GM12874 (cell line): Measurements from ENCODE around the gene TTF2.

Experiments used
- TF ChIP-seq, protein P1 (sequence below): IDR thresholded peaks from 2 replicates; pipeline ENCODE4 v1.5.1; 2011; ENCODE audit warnings: low read depth, mild to moderate bottlenecking, control low read depth, low read length, moderate library complexity; ENCODE audit not compliant: insufficient read depth

The TTF2 gene

GRCh38 chr1:117093091-117093534 lies 33.0 kb downstream of the TTF2 start:
- TF ChIP-seq, protein P1, sequence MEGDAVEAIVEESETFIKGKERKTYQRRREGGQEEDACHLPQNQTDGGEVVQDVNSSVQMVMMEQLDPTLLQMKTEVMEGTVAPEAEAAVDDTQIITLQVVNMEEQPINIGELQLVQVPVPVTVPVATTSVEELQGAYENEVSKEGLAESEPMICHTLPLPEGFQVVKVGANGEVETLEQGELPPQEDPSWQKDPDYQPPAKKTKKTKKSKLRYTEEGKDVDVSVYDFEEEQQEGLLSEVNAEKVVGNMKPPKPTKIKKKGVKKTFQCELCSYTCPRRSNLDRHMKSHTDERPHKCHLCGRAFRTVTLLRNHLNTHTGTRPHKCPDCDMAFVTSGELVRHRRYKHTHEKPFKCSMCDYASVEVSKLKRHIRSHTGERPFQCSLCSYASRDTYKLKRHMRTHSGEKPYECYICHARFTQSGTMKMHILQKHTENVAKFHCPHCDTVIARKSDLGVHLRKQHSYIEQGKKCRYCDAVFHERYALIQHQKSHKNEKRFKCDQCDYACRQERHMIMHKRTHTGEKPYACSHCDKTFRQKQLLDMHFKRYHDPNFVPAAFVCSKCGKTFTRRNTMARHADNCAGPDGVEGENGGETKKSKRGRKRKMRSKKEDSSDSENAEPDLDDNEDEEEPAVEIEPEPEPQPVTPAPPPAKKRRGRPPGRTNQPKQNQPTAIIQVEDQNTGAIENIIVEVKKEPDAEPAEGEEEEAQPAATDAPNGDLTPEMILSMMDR, result no peak

DNA sequence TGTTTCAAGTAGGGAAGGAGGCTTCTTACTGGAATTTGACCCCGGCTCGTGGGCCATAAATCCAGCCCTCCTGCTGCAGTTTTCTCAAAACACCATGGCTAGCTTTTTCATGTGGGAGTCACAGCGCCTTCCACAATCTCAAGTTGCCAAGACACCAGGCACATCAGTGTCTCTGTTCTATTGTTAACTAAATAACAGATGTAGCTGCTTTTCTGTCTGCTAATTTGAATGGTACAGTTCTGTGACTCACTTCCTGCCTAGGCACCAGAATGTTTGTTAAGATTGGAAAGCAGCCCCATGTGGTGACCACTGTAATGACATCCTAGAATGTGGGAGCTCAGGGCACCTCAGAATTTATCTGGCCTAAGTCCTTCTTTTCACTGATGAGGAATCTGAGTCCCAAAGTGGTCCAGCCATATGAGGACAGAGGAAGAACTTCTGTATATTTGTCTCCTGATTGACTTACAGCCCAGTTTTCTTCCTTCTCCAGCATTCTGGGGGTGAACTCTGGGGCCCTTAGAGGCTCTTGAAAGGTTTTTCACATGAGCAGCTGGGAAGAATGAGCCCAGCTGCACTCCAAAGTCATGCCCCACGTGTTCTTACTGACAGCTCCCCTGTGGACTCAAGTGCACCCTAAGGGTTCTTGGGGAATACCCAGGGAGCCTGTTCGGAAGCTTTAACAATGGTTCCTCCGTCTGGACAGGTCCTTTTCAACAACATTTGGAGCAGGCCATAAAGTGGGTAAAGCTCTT lies 33.9 kb downstream of the TTF2 start:
- TF ChIP-seq, protein P1, result no peak

DNA sequence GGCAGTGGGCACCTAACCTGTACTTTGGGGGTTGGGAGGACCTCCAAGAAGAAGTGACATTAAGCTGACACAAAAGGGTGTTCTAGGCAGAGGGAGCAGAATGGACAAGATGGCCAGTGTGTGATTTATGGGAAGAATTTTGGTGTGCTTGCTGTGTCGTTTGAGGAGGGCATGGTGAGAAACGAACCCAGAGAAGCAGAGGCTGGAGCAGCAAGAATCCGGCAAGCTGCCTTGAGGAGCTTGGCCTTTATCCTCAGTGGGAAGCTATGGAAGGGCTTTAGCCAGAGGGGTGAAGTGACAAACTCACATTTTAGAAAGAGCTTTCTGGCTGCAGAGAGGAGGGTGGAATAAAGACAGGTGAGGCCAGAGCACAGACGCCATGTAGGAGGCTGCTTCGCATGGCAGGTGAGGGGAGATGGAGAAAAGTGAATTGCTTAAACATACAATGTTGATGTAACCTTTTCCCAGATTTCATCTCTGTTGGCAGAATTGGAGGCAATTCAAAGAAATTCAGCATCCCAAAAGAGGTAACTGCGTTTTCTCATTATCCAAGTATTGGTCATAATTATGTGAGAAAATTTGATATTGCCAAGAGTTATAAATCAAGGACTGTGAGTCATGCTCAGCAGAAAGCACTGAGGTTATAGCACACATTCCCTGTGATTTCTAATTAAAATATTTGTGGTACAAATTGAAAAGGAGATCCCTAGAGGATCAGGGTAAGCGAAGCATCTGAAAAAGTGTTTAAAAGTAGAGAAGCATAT lies 34.9 kb downstream of the TTF2 start:
- TF ChIP-seq, protein P1, result no peak

DNA sequence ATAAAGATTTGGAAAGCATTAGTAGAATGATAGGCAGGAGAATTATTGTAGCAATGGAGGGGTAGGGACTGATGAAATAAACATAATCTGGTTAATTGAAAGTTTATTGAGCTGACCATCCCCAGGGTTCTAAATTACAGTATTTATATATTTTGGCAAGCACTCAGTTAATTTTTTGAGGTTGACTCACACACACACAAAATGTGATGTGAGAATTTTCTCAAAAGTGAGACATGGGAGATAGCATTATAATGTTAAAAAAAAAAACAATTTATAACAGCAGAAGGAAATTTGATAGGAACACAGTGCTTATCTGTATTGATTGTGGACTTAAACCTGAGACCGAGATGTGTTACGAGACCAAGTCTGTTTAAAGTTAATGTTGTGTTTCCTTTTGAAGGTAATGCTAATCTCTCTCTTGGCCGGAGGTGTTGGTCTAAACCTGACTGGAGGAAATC lies 36.9 kb downstream of the TTF2 start:
- TF ChIP-seq, protein P1, result no peak

- TF ChIP-seq, protein P1, result no peak
These were observed 37.3 kb downstream of the TTF2 start for GRCh38 chr1:117097443-117097842.

DNA sequence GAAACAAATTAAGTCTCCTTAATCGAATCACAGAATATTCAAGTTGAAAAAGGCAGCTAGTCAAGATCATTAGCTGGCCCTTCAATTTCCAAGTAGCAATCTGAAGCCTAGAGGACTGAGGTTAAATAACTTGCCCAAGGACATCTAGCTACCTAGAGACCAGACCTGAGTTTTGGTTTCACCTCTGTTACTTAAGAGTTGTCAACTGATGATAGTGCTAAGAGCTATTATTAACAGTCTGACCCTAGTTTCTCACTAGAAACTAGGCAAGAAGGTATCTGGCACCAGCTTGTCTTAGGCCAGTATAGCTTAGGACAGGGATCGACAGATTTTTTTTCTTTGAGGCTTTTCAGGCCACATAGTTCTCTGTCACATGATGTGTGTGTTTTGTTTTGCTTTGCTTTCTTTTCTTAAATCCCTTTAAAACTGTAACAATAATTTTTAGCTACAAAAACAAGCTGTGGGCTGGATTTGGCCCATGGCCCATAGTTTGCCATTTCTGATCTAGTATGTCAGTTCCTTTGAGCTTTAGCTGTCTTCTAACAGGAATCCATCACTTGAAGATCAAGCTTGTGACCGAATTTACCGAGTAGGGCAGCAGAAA lies 38.3 kb downstream of the TTF2 start:
- TF ChIP-seq, protein P1, result no peak

DNA sequence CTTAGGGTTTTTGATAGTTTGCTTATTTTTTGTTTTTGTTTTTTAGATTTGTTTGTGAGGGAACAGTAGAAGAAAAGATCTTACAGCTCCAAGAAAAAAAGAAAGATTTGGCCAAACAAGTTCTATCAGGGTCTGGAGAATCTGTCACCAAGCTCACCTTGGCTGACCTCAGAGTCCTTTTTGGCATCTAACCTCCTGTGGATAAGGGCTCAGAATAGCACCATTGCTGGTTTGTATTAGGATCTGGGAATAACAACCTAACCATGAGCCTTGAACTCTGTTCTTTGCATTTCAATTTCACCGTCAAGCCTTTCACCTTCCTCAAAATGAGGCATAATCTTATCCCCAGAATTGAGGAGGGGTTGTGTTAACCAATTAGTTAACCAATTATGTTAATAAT lies 41.2 kb downstream of the TTF2 start:
- TF ChIP-seq, protein P1, result no peak
